IMR-90 (cell line): ENCODE data around the gene HAUS7. TPM values are rescaled to one million over a fixed set of nuclear protein-coding genes. Genes with fewer than 3 reads are reported as not detected.

Experiments used
- ATAC-seq: fragments of 200-7000 bp; cut with Tn5 transposase; 2 replicates; pipeline ENCODE4 v1.9.1; 2020; ENCODE audit warnings: low read depth, mild to moderate bottlenecking, moderate library complexity
- BruUV-seq: library from RNA; stranded (reverse); fragments of 400-500 nt; replicated peaks from 2 replicates; lab custom pipeline; 2021; lab: Mats Ljungman, UMichigan
- CTCF ChIA-PET: fragments of 300-600 bp; formaldehyde crosslinking; extraction: SDS; loops from one replicate; lab custom pipeline; 2021; ENCODE audit warnings: antibody characterized with exemption; lab: Yijun Ruan, JAX
- POLR2A ChIA-PET: fragments of 300-600 bp; sonication (Branson Sonifier 250); formaldehyde crosslinking; loops from one replicate; lab custom pipeline; 2022; ENCODE audit warnings: antibody characterized with exemption; ENCODE audit not compliant: unreplicated experiment; lab: Charles Lee
- DNase-seq: peaks from one replicate; pipeline ENCODE4 v3.0.0; 2013
- H2AFZ ChIP-seq: replicated peaks from 2 replicates; pipeline ENCODE3; 2013; ENCODE audit warnings: low read length, mild to moderate bottlenecking; ENCODE audit not compliant: poor library complexity
- H2AK5ac ChIP-seq: 2 replicates; pipeline ENCODE4 v1.6.1; 2013; ENCODE audit warnings: low read depth, low read length, inconsistent platforms
- H2AK9ac ChIP-seq: replicated peaks from 2 replicates; pipeline ENCODE3; 2013; ENCODE audit warnings: mild to moderate bottlenecking, low read depth, low read length, moderate library complexity; ENCODE audit not compliant: poor library complexity
- H2BK120ac ChIP-seq: 2 replicates; pipeline ENCODE4 v1.6.1; 2013; ENCODE audit warnings: low read depth, low read length, inconsistent platforms
- H2BK15ac ChIP-seq: 3 replicates; pipeline ENCODE4 v1.6.1; 2013; ENCODE audit warnings: low read depth, low read length, inconsistent platforms
- H2BK20ac ChIP-seq: 2 replicates; pipeline ENCODE4 v1.6.1; 2013; ENCODE audit warnings: low read depth, mild to moderate bottlenecking, inconsistent platforms, low read length, moderate library complexity
- H2BK5ac ChIP-seq: 2 replicates; pipeline ENCODE4 v1.6.1; 2013; ENCODE audit warnings: mild to moderate bottlenecking, low read depth, low read length, inconsistent platforms; ENCODE audit not compliant: poor library complexity, severe bottlenecking
- H3K14ac ChIP-seq: replicated peaks from 2 replicates; pipeline ENCODE4 v1.6.1; 2013; ENCODE audit warnings: low read depth, low read length, inconsistent platforms
- H3K18ac ChIP-seq: 2 replicates; pipeline ENCODE4 v1.6.1; 2013; ENCODE audit warnings: low read depth, low read length, control low read depth
- H3K23ac ChIP-seq: 2 replicates; pipeline ENCODE4 v1.6.1; 2013; ENCODE audit warnings: low read depth, low read length, inconsistent platforms
- H3K27ac ChIP-seq: 2 replicates; pipeline ENCODE4 v1.5.1; 2013; ENCODE audit warnings: mild to moderate bottlenecking, control low read depth, low read length; ENCODE audit not compliant: insufficient read depth
- H3K27me3 ChIP-seq: 2 replicates; pipeline ENCODE4 v1.6.1; 2013; ENCODE audit warnings: low read length; ENCODE audit not compliant: control insufficient read depth, insufficient read depth
- H3K36me3 ChIP-seq: 2 replicates; pipeline ENCODE4 v1.6.1; 2013; ENCODE audit warnings: low read length, mixed read lengths; ENCODE audit not compliant: control insufficient read depth, insufficient read depth
- H3K4ac ChIP-seq: 2 replicates; pipeline ENCODE4 v1.6.1; 2013; ENCODE audit warnings: low read depth, low read length, inconsistent platforms
- H3K4me1 ChIP-seq: 2 replicates; pipeline ENCODE4 v1.6.1; 2013; ENCODE audit warnings: low read length, mixed read lengths; ENCODE audit not compliant: control insufficient read depth, insufficient read depth
- H3K4me2 ChIP-seq: 2 replicates; pipeline ENCODE4 v1.6.1; 2013; ENCODE audit warnings: low read depth, mild to moderate bottlenecking, control low read depth, low read length, moderate library complexity
- H3K4me3 ChIP-seq: 2 replicates; pipeline ENCODE4 v1.5.1; 2013; ENCODE audit warnings: low read depth, mild to moderate bottlenecking, control low read depth, low read length, moderate library complexity; ENCODE audit not compliant: insufficient read depth
- H3K56ac ChIP-seq: 2 replicates; pipeline ENCODE4 v1.6.1; 2013; ENCODE audit warnings: low read length, inconsistent platforms; ENCODE audit not compliant: insufficient read depth; ENCODE audit errors: extremely low read depth
- H3K79me1 ChIP-seq, 2 experiments: 2 replicates each; pipeline ENCODE4 v1.6.1; 2013; ENCODE audit warnings: low read length in 2 of 2, inconsistent platforms in 1 of 2, low read depth in 1 of 2
- H3K9ac ChIP-seq: 2 replicates; pipeline ENCODE4 v1.6.1; 2013; ENCODE audit warnings: low read depth, low read length, control low read depth
- H3K9me1 ChIP-seq: 2 replicates; pipeline ENCODE4 v1.6.1; 2013; ENCODE audit warnings: low read length, inconsistent platforms; ENCODE audit not compliant: insufficient read depth
- H3K9me3 ChIP-seq: 2 replicates; pipeline ENCODE4 v1.6.1; 2013; ENCODE audit warnings: low read length; ENCODE audit not compliant: control insufficient read depth, insufficient read depth
- H4K20me1 ChIP-seq: 2 replicates; pipeline ENCODE4 v1.6.1; 2013; ENCODE audit warnings: low read length, inconsistent platforms; ENCODE audit not compliant: insufficient read depth
- H4K5ac ChIP-seq: 2 replicates; pipeline ENCODE4 v1.6.1; 2013; ENCODE audit warnings: mild to moderate bottlenecking, low read depth, low read length, control low read depth
- H4K8ac ChIP-seq, 2 experiments: 2 replicates each; pipeline ENCODE4 v1.6.1; 2013; ENCODE audit warnings: low read depth in 2 of 2, low read length in 2 of 2, control low read depth in 1 of 2, inconsistent platforms in 1 of 2
- H4K91ac ChIP-seq: 2 replicates; pipeline ENCODE4 v1.6.1; 2013; ENCODE audit warnings: low read depth, low read length, inconsistent platforms; ENCODE audit not compliant: insufficient read depth
- BHLHE40 ChIP-seq: fragments of 150-350 bp; IDR thresholded peaks from 2 replicates; pipeline ENCODE4 v1.6.1; 2016; ENCODE audit warnings: mild to moderate bottlenecking, low read depth, low read length
- CEBPB ChIP-seq: IDR thresholded peaks from 2 replicates; pipeline ENCODE4 v1.6.1; 2012; ENCODE audit warnings: low read depth, low read length, improper control_type of control experiment
- CTCF ChIP-seq: conservative IDR thresholded peaks from 2 replicates; pipeline ENCODE4 v1.5.1; 2012; ENCODE audit warnings: mild to moderate bottlenecking, low read depth, low read length, improper control_type of control experiment
- ELK1 ChIP-seq: fragments of 150-350 bp; IDR thresholded peaks from 2 replicates; pipeline ENCODE4 v1.6.1; 2016; ENCODE audit warnings: low read depth, mild to moderate bottlenecking, low read length, moderate library complexity, borderline replicate concordance
- FOS ChIP-seq: fragments of 150-350 bp; IDR thresholded peaks from 2 replicates; pipeline ENCODE4 v1.6.1; 2016; ENCODE audit warnings: low read depth, low read length
- MAFK ChIP-seq: IDR thresholded peaks from 2 replicates; pipeline ENCODE4 v1.6.1; 2012; ENCODE audit warnings: low read depth, low read length, improper control_type of control experiment
- MAZ ChIP-seq: IDR thresholded peaks from 2 replicates; pipeline ENCODE4 v1.6.1; 2012; ENCODE audit warnings: low read depth, mild to moderate bottlenecking, low read length, improper control_type of control experiment, moderate library complexity, borderline replicate concordance
- MXI1 ChIP-seq: IDR thresholded peaks from 2 replicates; pipeline ENCODE4 v1.6.1; 2012; ENCODE audit warnings: low read depth, mild to moderate bottlenecking, low read length, moderate library complexity, borderline replicate concordance
- NFE2L2 ChIP-seq: fragments of 150-350 bp; IDR thresholded peaks from 2 replicates; pipeline ENCODE4 v1.6.1; 2016; ENCODE audit warnings: low read depth, mild to moderate bottlenecking, low read length
- POLR2A ChIP-seq: IDR thresholded peaks from 2 replicates; pipeline ENCODE4 v1.6.1; 2012; ENCODE audit warnings: mild to moderate bottlenecking, low read depth, low read length
- RAD21 ChIP-seq: IDR thresholded peaks from 2 replicates; pipeline ENCODE4 v1.6.1; 2012; ENCODE audit warnings: low read length, improper control_type of control experiment
- RFX5 ChIP-seq: IDR thresholded peaks from 2 replicates; pipeline ENCODE4 v1.8.0; 2012; ENCODE audit warnings: low read depth, mild to moderate bottlenecking, low read length, moderate library complexity
- SMC3 ChIP-seq: fragments of 150-350 bp; IDR thresholded peaks from 2 replicates; pipeline ENCODE4 v1.6.1; 2016; ENCODE audit warnings: low read depth, mild to moderate bottlenecking, antibody characterized with exemption, low read length, moderate library complexity
- USF2 ChIP-seq: fragments of 150-350 bp; IDR thresholded peaks from 2 replicates; pipeline ENCODE4 v1.6.1; 2017; ENCODE audit warnings: mild to moderate bottlenecking, antibody characterized with exemption, low read length, low read depth
- WGBS, 2 experiments: methylation state at CpG; one replicate each; pipeline versions ENCODE4 v1.1.5 to v1.1.7; 2013; ENCODE audit warnings: missing lambda C conversion rate in 2 of 2; ENCODE audit not compliant: insufficient read length in 1 of 2; ENCODE audit errors: extremely low coverage in 2 of 2; 5-methylcytosine and 5-hydroxymethylcytosine counted together
- dilution Hi-C: fragments of 300-500 bp; cut with HindIII; formaldehyde crosslinking; loops from one replicate; pipeline ENCODE4 v1.14.3; 2018; ENCODE audit warnings: low sequenced_read_pairs; ENCODE audit not compliant: unreplicated experiment
- in situ Hi-C: fragments of 300-500 bp; cut with MboI; formaldehyde crosslinking; loops from 3 replicates; pipeline ENCODE4 v1.14.3; 2019; ENCODE audit warnings: low sequenced_read_pairs, inconsistent platforms, mixed read lengths
- intact Hi-C: fragments of 100-400 bp; cut with micrococcal nuclease; formaldehyde crosslinking; loops from 2 replicates; pipeline ENCODE4 v1.10.0; 2022
- polyA plus RNA-seq, 3 experiments: library from polyadenylated mRNA; depleted of rRNA; stranded (reverse); fragments of >200 nt; gene quantifications; 2 replicates each; pipeline ENCODE4 v1.2.3, GENCODE V29; 2012; ENCODE audit warnings: low replicate concordance in 1 of 3
- total RNA-seq: library from RNA; depleted of rRNA; stranded (reverse); fragments of >200 nt; gene quantifications from 2 replicates; pipeline ENCODE4 v1.2.3, GENCODE V29; 2012

The HAUS7 gene
- total and polyA plus RNA-seq, 2 of the 4 experiments (the other 2 are of a cell fraction), result 10.8 to 25.9 TPM

- in situ Hi-C loops, result loop anchor here (25.0 kb wide), 1 partner anchor 423 kb away; no protein-coding TSS in a partner anchor
- intact Hi-C loops, result loop anchor here (2.0 kb wide), 2 partner anchors 47 to 427 kb away; no protein-coding TSS in a partner anchor
- peak overlapping the region in 1 of 2 experiments; percentile 6; a peak in 1 of 4 replicates for H4K8ac ChIP-seq
- BruUV-seq, result no TSS peak
- DNase-seq, result peak; percentile 79
- H2AK5ac ChIP-seq, result no peak overlapping the region
- H2BK120ac ChIP-seq, result 0 out of 2 replicates have a peak overlapping the region, but pooled peaks have one; percentile 30
- no peak overlapping the region for H3K23ac ChIP-seq
- no peak overlapping the region; the same call in 1 of the 2 replicates for H3K27ac ChIP-seq
- 96% methylated on average over 3 of the region's 4 CpGs; no CpG with 5 or more reads in 1 of the 2 experiments for WGBS, 2 experiments
- H2BK15ac ChIP-seq, result no peak overlapping the region; the same call in 2 of the 3 replicates
- ChIA-PET CTCF (no interaction called here), POLR2A (no interaction called here)
- H3K79me1 ChIP-seq, result no peaks in the 10 kb centered on the region
- peaks cover under 1% of the 10 kb centered on the region; the same call in 1 of the 2 replicates for H3K36me3 ChIP-seq
- no peak overlapping the region for H4K5ac ChIP-seq
- H3K4me2 ChIP-seq, result no peak overlapping the region
- peak overlapping the region; percentile 45; the same call in 1 of the 2 replicates for H4K91ac ChIP-seq
- H2BK5ac ChIP-seq, result peak overlapping the region; percentile 28
- dilution Hi-C loops, result no loop called here
- no peaks in the 10 kb centered on the region for H3K27me3 ChIP-seq
- H3K9ac ChIP-seq, result no peak overlapping the region
- H3K56ac ChIP-seq, result no peak overlapping the region
- no peaks in the 10 kb centered on the region; the same call in 1 of the 2 replicates for H3K9me3 ChIP-seq
- TF ChIP-seq NFE2L2, result no peak
- no peak for TF ChIP-seq MXI1
- no peak for TF ChIP-seq MAZ
- no peak for TF ChIP-seq SMC3
- TF ChIP-seq CEBPB, result no peak
- no peak for TF ChIP-seq USF2
- TF ChIP-seq CTCF, result no peak
- no peak for TF ChIP-seq MAFK
- TF ChIP-seq BHLHE40, result no peak
- no peak for TF ChIP-seq POLR2A
- no peak for TF ChIP-seq ELK1
- TF ChIP-seq FOS, result no peak
- TF ChIP-seq RFX5, result no peak
- no peak for TF ChIP-seq RAD21
- H3K4me3 ChIP-seq, result no peak overlapping the region
- no peaks in the 10 kb centered on the region; the same call in 1 of the 2 replicates for H3K9me1 ChIP-seq
- no peak overlapping the region for H2AK9ac ChIP-seq
- ATAC-seq, result peak; percentile 84
- H3K4ac ChIP-seq, result peak overlapping the region; percentile 42; the same call in 1 of the 2 replicates
- no peak overlapping the region; the same call in 1 of the 2 replicates for H3K18ac ChIP-seq
- no peak overlapping the region for H2AFZ ChIP-seq
- H3K14ac ChIP-seq, result no peak overlapping the region
- peak overlapping the region; percentile 57; the same call in 1 of the 2 replicates for H2BK20ac ChIP-seq
- no peaks in the 10 kb centered on the region for H4K20me1 ChIP-seq
- no peaks in the 10 kb centered on the region; the same call in 1 of the 2 replicates for H3K4me1 ChIP-seq
These were observed 10.4 kb downstream of the HAUS7 start for GRCh38 chrX:153459986-153460385.
